NCI-H82 (cell line): Measurements from ENCODE around the gene AARS2.
A peak's percentile ranks its signal among the peaks of the same experiment; 100 is the strongest.

Source experiments
- DNase-seq: peaks from one replicate; lab custom pipeline; 2025; lab: John Stamatoyannopoulos, UW

The AARS2 gene

DNA sequence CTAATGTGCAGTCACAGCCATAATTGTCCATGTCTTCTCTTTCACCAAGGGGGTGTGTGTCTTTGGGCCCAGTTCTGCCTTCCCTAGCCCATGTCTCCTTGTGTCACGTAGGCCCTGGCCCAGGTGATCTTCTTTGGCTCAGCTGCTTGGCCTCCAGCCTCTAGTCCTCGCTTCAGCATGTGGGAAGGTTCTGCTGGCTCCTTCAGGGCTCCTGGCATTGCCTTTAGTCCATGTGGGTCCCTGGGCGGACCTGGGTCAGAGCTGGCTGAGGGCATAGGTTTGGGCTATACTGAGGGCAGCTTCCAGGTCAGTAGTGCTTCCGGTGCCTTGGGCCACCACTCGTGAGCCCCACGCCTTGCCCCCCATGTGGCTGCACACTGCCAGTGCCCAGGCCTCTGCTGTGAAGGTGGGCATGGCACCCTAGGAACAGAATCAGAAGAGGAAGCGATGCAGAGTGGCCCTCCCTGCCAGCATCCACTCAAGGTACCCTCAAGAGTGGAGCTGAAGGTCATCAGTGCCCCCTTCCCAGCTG lies 12.8 kb downstream of the AARS2 start:
- no peak for DNase-seq

- no peak for DNase-seq
Observed at GRCh38 chr6:44298864-44299263, 14.3 kb downstream of the AARS2 start.

DNA sequence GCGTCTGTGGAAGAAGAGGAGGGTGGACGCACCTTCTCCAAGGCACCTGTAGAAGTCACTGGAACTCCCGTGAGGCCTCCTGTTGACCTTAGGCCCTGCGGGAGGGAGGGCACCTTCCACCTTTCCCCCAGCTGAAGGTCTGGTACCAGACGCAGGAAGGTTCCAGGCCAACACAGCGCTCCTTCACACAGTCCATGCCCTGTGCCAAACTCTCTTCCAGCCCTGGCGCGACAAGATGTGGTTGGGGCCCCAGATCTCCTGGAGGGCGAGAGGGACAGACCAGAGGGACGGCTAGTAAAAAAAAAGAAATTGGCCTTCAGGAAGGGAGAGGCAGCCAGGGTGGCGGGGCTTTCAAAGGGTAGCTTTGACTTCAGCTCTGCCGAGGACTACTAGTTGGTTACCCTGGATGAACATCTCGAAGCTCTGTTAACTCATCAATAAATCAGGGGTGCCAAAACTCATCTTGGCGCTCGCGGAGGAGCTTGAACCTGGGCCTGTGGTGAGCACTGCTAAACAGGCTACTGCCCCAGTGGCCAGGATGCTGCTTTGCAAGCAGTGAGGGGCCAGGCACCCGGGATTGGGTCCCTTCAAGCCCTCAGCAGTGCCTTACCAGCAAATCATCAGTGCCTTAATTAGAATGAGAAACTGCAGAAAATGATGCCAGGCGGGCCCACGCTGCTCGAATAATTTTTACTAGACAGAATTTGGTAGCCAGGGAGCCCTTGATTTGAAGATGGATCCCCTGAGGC lies 14.9 kb downstream of the AARS2 start:
- peak; percentile 52 for DNase-seq

GRCh38 chr6:44297063-44298038 lies 15.8 kb downstream of the AARS2 start:
- peak; percentile 60 for DNase-seq

GRCh38 chr6:44294832-44295791 lies 18.0 kb downstream of the AARS2 start:
- DNase-seq: no peak

GRCh38 chr6:44292661-44293365 lies 20.3 kb downstream of the AARS2 start:
- no peak for DNase-seq

DNA sequence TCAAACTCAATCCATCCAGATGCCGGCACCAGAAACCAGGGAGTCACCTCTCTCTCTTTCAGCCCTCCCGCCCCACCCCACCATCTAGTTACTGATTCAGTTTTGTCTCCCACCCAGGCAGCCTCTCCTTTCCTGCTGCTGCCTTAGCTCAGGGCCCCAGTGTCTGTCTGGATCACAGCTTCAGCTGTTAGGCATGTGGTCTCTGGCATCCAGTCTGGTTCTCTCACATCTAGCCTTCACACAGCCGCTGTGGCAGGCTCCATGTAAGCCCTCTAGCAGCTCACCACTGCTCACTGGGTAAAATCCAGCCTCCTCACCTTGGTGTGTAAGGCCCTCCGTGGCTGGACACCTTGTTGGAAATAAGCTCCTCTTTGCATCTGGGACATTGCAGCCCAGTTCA lies 21.3 kb downstream of the AARS2 start:
- DNase-seq: peak; percentile 33

GRCh38 chr6:44289726-44290260 lies 23.4 kb downstream of the AARS2 start:
- DNase-seq: peak; percentile 69

GRCh38 chr6:44286747-44287146 lies 26.4 kb downstream of the AARS2 start:
- no peak for DNase-seq

DNA sequence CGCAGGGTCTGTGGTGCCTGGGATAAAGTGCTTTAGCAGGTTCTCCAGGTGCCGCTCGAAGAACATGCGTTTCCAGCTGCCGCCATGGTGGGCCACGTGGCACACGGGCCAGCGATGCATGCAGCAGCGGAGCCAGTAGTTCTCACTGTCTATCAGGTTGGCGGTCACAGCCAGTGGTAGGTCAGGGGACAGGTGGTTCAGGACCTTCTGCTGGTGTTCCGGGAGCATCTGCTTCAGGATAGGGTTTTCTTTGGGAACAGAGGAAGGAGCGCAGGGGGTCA lies 26.9 kb downstream of the AARS2 start:
- no peak for DNase-seq

GRCh38 chr6:44285552-44286284 lies 27.4 kb downstream of the AARS2 start:
- no peak for DNase-seq

GRCh38 chr6:44284867-44285266 lies 28.3 kb downstream of the AARS2 start:
- DNase-seq: no peak

GRCh38 chr6:44284121-44284520 lies 29.0 kb downstream of the AARS2 start:
- DNase-seq: no peak

DNA sequence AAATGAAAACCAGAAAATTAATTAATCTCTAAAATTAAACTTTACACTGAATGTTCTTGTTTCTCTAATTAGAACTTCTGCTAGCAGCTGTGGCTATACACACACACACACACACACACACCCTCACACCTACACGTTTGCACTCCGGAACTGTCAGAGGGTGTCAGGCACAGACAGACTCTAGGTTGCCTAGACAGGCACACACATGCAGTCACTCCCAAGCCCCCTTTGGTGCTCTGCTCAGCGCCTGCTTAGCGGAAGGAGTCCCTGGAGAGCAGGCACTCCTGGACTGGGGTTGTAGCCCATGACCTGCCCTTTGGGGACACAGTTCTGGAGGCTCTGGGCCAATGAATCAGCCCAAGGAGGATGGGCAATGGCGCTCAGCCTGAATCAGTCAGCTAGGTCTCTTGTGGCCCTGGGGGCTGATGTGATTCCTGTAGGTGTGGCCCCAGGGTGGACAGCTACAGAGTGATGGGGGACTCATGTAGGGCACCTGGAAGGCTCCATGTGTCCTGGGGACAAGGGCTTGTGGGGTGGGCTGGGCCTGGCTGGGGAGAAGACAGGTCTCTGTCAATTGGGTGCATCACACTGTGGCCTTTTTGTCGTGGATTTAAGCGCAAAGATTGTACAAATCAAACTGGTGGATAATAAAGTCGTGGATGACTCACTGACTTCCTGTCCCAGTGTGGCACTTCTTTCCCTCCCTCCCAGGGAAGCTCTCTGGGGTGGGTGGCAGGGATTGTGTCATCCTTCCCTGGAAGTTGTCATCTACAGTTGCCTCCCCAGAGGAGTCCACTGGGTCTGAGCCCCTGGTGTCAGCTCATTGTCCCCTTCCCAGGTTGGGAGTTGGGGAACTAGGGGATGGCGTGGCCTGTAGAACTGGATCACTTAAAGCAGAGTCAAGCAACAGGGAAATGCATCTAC lies 34.1 kb downstream of the AARS2 start:
- no peak for DNase-seq

DNA sequence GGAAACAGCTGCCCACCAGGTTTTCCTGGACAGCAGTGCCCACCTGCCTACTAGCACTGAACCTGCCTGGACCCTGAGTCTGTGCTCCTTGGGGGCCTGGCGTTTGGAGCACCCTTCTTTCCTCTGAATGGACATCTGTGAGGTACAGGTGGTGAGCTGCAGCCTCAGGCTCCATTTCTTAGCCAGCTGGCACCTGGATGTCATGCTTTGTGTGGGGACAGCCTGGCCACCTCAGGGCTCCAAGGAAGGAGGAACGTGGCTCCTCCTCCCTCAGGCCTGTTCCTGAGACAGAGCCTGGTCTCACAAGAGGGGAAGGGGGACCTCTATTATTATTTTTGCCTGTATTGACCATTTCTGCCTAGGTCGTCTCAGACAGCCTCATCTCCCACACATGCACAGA lies 34.8 kb downstream of the AARS2 start:
- no peak for DNase-seq

- DNase-seq: no peak
Observed at GRCh38 chr6:44277763-44278162, 35.4 kb downstream of the AARS2 start.

GRCh38 chr6:44276667-44277640 lies 36.2 kb downstream of the AARS2 start:
- no peak for DNase-seq
